Measurements from ENCODE around the gene TMED1. TPM values are rescaled to one million over a fixed set of nuclear protein-coding genes. Genes with fewer than 3 reads are reported as not detected.

TMED1 gene
- total and polyA plus RNA-seq, 2 experiments from 2014 or later = 29.7 to 37.2 TPM

DNA sequence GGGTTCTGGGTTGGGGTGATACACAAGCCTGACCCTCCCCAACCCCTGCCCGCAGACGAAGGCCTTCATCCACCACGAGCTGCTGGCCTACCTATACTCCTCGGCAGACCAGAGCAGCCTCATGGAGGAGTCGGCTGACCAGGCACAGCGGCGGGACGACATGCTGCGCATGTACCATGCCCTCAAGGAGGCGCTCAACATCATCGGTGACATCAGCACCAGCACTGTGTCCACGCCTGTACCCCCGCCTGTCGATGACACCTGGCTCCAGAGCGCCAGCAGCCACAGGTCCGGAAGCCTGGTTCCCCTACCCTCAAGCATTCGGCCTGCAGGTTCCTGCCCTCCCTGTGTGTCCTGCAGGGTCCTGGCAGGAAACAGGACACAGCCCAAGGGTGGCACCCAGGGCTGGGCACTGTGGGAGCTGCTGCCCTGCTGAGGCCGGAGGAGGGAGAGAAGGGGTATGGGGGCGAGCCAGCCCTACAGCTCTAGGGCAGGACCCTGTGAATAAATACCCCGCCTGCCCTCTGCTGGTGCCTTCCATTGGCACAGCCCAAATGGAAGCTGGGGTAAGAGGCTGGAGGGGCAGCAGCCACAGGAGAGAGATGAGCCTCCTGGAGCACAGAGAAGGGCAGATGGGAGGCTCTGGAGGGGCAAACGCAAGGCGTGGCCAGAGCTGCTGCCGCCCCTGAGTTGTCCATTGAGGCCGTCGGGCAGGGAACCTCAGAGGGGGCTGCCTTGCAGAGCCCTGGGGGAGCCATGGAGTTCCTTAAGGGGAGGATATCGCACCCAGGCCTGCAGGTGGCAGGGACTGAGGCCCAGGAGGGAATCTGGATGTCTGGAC lies 6.8 kb downstream of the TMED1 start:
- H3K9me3 Mint-ChIP-seq = no peaks in the 10 kb centered on the region; the same call in 2 of the 3 replicates
- H3K9me2 ChIP-seq (ENCODE audit: insufficient read depth) = no peaks in the 10 kb centered on the region
- H2AFZ ChIP-seq = no peak overlapping the region
- H3K27ac Mint-ChIP-seq = 0 out of 2 replicates have a peak overlapping the region, but pooled peaks have one; percentile 62
- no peaks in the 10 kb centered on the region for H3K79me2 ChIP-seq (replicated peaks; ENCODE audit: insufficient read depth)
- no peaks in the 10 kb centered on the region for H3K27me3 ChIP-seq (ENCODE audit: insufficient read depth)
- peaks cover 7% of the 10 kb centered on the region; the same call in 1 of the 2 replicates for H3F3A ChIP-seq (replicated peaks; ENCODE audit: low read depth)
- DNase-seq (ENCODE audit: low spot score) = peak; percentile 74
- no peak overlapping the region for H3K4me3 ChIP-seq
- no peaks in the 10 kb centered on the region for H3K27me3 Mint-ChIP-seq (ENCODE audit: insufficient read depth, low read depth, poor library complexity)
- ATAC-seq = peak; percentile 67
- H4K20me1 ChIP-seq (replicated peaks; ENCODE audit: insufficient read depth) = no peaks in the 10 kb centered on the region; the same call in 1 of the 2 replicates
- no peak overlapping the region for H3K27ac ChIP-seq (ENCODE audit: low read depth)
- H3K36me3 ChIP-seq (ENCODE audit: insufficient read depth) = 0 out of 2 replicates have a peak, but pooled peaks cover 3% of the 10 kb centered on the region
- peaks cover 43% of the 10 kb centered on the region for H3K36me3 Mint-ChIP-seq (ENCODE audit: low read depth)
- no peaks in the 10 kb centered on the region for H3K4me1 ChIP-seq (ENCODE audit: insufficient read depth)
- H3K4me1 Mint-ChIP-seq = no peaks in the 10 kb centered on the region
- H3K4me2 ChIP-seq = no peak overlapping the region
- TF ChIP-seq, protein P1, sequence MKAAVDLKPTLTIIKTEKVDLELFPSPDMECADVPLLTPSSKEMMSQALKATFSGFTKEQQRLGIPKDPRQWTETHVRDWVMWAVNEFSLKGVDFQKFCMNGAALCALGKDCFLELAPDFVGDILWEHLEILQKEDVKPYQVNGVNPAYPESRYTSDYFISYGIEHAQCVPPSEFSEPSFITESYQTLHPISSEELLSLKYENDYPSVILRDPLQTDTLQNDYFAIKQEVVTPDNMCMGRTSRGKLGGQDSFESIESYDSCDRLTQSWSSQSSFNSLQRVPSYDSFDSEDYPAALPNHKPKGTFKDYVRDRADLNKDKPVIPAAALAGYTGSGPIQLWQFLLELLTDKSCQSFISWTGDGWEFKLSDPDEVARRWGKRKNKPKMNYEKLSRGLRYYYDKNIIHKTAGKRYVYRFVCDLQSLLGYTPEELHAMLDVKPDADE (IDR thresholded peaks at IDR 0.05) = no peak
- TF ChIP-seq EZH2 (IDR thresholded peaks at IDR 0.05; ENCODE audit: low read depth, unreplicated experiment) (no peak), CREB1 (CRISPR knock-in tag; IDR thresholded peaks at IDR 0.05; ENCODE audit: low read depth) (peak; percentile 38), ZNF331 (CRISPR knock-in tag; IDR thresholded peaks at IDR 0.05; ENCODE audit: low read depth) (no peak), POLR2AphosphoS5 (IDR thresholded peaks at IDR 0.05; ENCODE audit: low read depth) (no peak), STAT1 (IDR thresholded peaks at IDR 0.05; ENCODE audit: unreplicated experiment) (no peak)
- TF ChIP-seq, protein P2, sequence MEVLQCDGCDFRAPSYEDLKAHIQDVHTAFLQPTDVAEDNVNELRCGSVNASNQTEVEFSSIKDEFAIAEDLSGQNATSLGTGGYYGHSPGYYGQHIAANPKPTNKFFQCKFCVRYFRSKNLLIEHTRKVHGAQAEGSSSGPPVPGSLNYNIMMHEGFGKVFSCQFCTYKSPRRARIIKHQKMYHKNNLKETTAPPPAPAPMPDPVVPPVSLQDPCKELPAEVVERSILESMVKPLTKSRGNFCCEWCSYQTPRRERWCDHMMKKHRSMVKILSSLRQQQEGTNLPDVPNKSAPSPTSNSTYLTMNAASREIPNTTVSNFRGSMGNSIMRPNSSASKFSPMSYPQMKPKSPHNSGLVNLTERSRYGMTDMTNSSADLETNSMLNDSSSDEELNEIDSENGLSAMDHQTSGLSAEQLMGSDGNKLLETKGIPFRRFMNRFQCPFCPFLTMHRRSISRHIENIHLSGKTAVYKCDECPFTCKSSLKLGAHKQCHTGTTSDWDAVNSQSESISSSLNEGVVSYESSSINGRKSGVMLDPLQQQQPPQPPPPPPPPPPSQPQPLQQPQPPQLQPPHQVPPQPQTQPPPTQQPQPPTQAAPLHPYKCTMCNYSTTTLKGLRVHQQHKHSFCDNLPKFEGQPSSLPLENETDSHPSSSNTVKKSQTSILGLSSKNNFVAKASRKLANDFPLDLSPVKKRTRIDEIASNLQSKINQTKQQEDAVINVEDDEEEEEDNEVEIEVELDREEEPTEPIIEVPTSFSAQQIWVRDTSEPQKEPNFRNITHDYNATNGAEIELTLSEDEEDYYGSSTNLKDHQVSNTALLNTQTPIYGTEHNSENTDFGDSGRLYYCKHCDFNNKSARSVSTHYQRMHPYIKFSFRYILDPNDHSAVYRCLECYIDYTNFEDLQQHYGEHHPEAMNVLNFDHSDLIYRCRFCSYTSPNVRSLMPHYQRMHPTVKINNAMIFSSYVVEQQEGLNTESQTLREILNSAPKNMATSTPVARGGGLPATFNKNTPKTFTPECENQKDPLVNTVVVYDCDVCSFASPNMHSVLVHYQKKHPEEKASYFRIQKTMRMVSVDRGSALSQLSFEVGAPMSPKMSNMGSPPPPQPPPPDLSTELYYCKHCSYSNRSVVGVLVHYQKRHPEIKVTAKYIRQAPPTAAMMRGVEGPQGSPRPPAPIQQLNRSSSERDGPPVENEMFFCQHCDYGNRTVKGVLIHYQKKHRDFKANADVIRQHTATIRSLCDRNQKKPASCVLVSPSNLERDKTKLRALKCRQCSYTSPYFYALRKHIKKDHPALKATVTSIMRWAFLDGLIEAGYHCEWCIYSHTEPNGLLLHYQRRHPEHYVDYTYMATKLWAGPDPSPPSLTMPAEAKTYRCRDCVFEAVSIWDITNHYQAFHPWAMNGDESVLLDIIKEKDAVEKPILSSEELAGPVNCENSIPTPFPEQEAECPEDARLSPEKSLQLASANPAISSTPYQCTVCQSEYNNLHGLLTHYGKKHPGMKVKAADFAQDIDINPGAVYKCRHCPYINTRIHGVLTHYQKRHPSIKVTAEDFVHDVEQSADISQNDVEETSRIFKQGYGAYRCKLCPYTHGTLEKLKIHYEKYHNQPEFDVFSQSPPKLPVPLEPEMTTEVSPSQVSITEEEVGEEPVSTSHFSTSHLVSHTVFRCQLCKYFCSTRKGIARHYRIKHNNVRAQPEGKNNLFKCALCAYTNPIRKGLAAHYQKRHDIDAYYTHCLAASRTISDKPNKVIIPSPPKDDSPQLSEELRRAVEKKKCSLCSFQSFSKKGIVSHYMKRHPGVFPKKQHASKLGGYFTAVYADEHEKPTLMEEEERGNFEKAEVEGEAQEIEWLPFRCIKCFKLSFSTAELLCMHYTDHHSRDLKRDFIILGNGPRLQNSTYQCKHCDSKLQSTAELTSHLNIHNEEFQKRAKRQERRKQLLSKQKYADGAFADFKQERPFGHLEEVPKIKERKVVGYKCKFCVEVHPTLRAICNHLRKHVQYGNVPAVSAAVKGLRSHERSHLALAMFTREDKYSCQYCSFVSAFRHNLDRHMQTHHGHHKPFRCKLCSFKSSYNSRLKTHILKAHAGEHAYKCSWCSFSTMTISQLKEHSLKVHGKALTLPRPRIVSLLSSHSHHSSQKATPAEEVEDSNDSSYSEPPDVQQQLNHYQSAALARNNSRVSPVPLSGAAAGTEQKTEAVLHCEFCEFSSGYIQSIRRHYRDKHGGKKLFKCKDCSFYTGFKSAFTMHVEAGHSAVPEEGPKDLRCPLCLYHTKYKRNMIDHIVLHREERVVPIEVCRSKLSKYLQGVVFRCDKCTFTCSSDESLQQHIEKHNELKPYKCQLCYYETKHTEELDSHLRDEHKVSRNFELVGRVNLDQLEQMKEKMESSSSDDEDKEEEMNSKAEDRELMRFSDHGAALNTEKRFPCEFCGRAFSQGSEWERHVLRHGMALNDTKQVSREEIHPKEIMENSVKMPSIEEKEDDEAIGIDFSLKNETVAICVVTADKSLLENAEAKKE (CRISPR knock-in tag; IDR thresholded peaks at IDR 0.05) = no peak
- TF ChIP-seq, protein P3, sequence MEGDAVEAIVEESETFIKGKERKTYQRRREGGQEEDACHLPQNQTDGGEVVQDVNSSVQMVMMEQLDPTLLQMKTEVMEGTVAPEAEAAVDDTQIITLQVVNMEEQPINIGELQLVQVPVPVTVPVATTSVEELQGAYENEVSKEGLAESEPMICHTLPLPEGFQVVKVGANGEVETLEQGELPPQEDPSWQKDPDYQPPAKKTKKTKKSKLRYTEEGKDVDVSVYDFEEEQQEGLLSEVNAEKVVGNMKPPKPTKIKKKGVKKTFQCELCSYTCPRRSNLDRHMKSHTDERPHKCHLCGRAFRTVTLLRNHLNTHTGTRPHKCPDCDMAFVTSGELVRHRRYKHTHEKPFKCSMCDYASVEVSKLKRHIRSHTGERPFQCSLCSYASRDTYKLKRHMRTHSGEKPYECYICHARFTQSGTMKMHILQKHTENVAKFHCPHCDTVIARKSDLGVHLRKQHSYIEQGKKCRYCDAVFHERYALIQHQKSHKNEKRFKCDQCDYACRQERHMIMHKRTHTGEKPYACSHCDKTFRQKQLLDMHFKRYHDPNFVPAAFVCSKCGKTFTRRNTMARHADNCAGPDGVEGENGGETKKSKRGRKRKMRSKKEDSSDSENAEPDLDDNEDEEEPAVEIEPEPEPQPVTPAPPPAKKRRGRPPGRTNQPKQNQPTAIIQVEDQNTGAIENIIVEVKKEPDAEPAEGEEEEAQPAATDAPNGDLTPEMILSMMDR (conservative IDR thresholded peaks at IDR 0.05; ENCODE audit: low read depth in 2 of 2) = peak; percentile 37 to 67
- no peak overlapping the region for H3K4me3 Mint-ChIP-seq
